ENCODE measurements around the gene ANGPTL1.
"Not testable (repeated sequence)": the region's sequence is repeated elsewhere in the genome, so short reads cannot be mapped to it uniquely, and the experiment has no call there.

ANGPTL1 gene

DNA sequence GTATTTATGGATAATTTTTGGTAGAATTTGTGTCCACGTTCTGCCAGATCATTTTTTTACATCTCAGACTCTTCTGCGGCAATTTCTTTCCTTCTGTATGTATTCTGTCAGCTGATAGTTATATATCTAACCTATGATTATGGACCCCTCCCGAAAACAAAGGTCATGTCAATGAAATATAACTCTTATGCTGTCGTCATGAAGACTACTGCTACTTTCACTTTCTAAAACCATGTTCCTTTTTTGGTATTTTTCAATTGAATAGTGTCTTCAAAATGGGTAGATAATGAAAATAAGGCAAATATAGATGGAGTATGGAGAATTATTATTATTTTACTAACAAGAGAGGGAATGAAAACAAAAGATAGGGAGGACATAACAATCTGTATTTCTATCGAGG lies 3.2 kb downstream of the ANGPTL1 start:
- DNase-seq (ENCODE audit: low spot score) = no peak
- FAIRE-seq = no peak

GRCh38 chr1:178864326-178864725 lies 6.6 kb downstream of the ANGPTL1 start:
- no peak for DNase-seq (ENCODE audit: low spot score)
- FAIRE-seq = no peak

DNA sequence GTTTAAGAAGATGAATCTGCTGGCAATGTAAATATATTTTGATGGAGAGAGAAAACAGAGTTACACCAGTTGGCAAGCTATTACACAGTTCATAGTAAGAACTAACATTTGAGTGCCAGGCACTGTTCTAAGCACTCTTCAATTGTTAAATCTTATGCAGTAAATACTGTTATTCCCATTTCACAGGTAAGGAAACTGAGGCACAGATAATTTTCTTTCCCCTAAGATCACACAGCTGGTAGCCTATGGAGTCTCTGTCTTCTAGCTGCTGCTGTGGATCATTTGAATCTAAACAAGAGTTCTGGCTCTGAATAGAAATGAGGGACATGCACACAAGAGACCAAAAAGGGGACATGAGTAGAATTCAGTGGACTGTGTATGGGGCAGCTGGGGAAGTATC lies 8.0 kb downstream of the ANGPTL1 start:
- no peak for DNase-seq (ENCODE audit: low spot score)
- no peak for FAIRE-seq

DNA sequence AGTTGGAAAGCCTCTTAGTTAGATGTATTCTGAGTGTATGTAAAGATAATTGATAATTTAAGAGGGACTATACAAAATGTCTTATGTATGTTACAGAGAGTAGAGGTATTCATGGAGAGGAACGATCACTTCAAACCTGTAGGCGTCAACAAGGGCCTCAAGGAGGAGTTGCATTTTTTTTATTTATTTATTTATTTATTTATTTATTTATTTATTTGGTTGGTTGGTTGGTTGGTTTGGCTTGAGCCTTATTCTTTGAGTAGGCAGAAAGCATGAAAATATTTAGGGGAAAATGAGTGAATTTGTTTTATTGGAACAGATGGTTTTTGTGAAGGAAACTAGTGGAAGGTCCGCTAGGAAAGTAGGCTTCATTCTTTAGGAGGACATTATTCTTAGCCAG lies 8.5 kb downstream of the ANGPTL1 start:
- no peak for FAIRE-seq
- no peak for DNase-seq (ENCODE audit: low spot score)

DNA sequence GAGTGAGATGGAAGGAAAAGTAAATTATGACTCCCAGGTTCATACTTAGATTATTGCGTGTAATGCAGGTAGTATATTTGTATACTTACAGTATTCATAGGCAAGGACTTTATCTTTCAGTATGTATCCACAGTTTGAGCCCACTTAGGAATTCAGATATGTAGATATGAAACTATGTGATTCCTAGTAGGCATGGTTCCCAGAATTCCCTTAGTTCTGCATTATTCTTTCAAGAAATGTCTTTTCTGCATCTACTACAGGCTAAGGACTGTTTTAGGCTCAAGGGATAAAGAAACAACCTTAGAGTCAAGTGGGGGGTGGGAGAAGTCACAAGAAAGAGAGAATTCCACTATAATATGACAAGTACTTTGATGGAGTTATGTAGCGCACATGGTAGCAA lies 13.8 kb downstream of the ANGPTL1 start:
- FAIRE-seq (no peak), DNase-seq (ENCODE audit: low spot score) (no peak)

DNA sequence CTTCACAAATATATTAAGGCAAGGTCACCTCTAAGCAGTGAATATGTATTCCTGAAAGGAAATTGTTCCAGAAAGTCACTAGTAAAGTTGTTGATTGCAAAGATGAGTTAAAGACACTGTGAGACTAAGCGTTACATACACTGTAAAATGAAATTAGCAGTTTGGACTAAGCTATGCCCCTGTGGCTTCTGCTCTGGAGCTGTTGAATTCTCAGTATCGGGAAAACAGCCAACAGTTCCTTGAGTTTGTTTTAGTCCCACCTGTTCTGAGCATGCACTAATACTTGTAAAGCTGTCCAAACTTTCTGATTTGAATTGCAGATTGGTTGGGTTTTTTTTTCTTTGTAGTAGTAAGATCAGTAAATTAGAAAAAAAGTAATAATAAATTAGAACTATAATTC lies 21.0 kb downstream of the ANGPTL1 start:
- DNase-seq (ENCODE audit: low spot score) (no peak), FAIRE-seq (no peak)

DNA sequence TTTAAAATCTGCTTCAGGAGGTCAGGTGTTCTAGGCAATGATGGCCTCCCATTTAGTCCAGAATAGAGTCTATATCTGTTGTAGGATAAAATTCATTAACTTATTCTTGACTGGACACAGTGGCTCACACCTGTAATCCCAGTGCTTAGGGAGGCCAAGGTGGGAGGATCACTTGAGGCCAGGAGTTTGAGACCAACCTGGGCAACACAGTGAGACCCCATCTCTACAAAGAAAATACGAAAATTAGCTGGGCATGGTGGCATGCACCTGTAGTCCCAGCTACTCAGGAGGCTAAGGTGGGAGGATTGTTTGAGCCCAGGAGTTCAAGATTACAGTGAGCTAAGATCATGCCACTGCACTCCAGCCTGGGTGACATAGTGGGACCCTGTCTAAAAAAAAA lies 23.0 kb downstream of the ANGPTL1 start:
- DNase-seq (ENCODE audit: low spot score); FAIRE-seq: not testable (repeated sequence)

GRCh38 chr1:178847396-178847849 lies 23.5 kb downstream of the ANGPTL1 start:
- FAIRE-seq = no peak
- DNase-seq (ENCODE audit: low spot score) = peak; percentile 11

DNA sequence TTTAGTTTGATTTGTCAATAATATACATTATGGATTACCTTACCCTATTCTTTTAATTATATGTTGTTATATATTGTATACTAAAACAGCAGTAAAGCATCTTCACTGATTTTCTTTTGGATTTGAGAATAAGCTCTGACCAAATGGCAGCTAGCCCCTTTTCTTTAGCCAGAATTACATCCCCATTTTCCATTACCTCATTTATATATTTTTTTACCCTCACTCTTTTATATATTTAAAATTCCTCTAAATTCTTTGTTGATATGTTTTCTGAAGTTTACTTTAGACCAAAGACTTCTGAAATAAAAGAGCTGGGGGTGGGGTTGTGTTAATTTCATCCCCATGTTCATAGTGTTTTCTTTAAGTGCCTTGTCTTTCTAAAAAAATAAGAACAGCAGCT lies 24.6 kb downstream of the ANGPTL1 start:
- no peak for FAIRE-seq
- no peak for DNase-seq (ENCODE audit: low spot score)

DNA sequence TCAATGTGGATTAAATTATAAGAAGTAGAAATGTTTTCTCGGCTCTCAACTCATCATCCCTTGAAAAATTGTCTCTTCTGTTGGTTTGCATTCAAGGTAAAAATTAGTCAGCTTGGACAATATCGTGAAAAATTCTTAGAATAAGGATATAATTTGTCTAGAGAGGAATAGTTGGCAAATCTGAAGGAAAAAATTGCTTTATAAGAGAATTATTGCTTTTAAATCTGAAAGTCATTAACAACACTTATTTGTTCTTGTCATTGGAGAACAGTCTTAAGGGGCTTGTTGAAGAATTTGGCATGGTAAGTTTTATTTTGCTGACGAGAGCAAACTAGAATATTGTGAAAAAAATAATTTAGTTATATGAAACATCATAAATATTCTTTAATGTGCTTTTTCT lies 26.4 kb downstream of the ANGPTL1 start:
- no peak for DNase-seq (ENCODE audit: low spot score)
- FAIRE-seq = no peak

DNA sequence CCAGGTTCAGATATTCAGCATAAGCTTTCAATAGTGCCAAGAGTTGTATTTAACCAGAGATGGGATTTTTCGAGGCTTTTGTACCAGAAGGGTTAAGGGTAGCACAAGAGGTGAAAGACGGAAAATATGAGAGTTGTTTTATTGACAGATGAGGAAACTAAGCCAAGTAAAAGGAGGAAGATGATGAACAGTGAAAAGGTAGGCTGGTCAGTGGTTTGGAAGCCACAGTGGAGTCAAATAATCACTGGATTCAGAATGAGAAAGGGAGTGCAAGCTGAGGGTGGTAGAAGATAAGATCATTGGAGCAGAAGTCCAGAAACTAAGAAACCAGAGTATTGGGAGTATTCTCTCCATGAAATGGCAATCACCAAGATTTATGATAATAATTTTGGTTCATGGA lies 45.7 kb downstream of the ANGPTL1 start:
- DNase-seq (ENCODE audit: low spot score) = no peak
- no peak for FAIRE-seq

GRCh38 chr1:178821134-178821866 lies 49.6 kb downstream of the ANGPTL1 start:
- DNase-seq (ENCODE audit: low spot score) (no peak), FAIRE-seq (no peak)

GRCh38 chr1:178819123-178819522 lies 51.8 kb downstream of the ANGPTL1 start:
- FAIRE-seq (no peak), DNase-seq (ENCODE audit: low spot score) (peak; percentile 8)

DNA sequence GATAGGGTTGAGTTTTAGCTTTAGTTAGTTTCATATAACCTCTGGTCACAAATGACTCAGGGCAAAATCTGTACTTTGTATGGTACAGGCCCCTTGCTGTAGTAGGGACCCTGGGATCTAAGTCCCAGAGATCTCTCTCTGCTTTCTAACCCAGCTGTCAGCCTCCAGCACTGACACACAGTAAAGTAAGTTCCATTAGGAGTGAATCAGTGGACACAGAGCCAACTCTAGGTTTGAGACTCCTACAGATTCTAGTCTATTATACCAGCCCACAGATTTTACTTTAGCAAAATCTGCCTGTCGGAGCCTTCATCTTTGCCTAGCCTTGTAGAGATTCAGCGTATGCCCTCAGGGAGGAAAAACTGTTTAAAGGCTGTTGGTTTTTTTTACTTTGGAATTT lies 52.5 kb downstream of the ANGPTL1 start:
- FAIRE-seq (no peak), DNase-seq (ENCODE audit: low spot score) (no peak)

DNA sequence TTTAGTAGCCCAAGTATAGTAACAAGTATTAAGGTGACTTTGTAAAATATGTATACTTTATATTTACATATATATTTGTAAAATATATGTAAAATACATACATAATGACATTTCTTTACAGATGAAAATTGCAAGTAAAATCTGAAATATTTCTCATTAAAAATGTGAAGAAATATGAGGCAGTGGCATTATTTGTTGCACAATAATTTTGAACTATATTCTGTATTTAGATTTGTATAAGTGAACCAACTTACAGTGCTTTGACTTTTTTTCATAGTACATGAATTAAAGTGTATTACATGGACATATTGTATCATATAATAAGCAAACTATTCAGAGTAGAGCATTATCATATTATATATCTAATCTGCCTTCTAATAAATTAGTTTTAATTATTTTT lies 60.3 kb downstream of the ANGPTL1 start:
- FAIRE-seq = no peak
- DNase-seq (ENCODE audit: low spot score) = no peak

- FAIRE-seq (no peak), DNase-seq (ENCODE audit: low spot score) (no peak)
These were observed 62.3 kb downstream of the ANGPTL1 start for GRCh38 chr1:178808529-178808928.

GRCh38 chr1:178806665-178807300 lies 64.1 kb downstream of the ANGPTL1 start:
- DNase-seq (ENCODE audit: low spot score) (no peak), FAIRE-seq (no peak)

DNA sequence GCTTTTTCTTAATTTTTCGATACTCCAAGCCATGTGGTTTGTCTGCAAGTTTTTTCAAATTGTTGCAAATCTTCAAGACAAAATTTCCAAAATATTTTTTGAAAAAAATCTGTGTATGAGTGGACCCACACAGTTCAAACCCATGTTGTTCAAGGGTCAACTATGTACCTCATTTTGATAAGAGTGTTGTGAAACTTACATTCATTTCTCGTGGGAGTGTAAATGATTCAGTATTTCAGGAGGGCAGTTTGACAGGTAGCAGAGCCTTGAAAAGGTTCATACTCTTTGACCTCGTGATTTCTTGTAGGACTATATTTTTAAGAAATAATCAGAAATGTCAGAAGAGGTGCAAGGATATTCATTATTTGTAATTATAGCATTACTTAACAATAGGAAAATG lies 68.0 kb downstream of the ANGPTL1 start:
- FAIRE-seq = no peak

More for the DNA sequence above, 68.0 kb downstream of the ANGPTL1 start:
- no peak for DNase-seq (ENCODE audit: low spot score)
